ENCODE results near the gene NID1. TPM values are rescaled to one million over a fixed set of nuclear protein-coding genes. Genes with fewer than 3 reads are reported as not detected.

Gene NID1
- total RNA-seq, 1 experiment from 2014 or later, result 8.6 TPM

DNA sequence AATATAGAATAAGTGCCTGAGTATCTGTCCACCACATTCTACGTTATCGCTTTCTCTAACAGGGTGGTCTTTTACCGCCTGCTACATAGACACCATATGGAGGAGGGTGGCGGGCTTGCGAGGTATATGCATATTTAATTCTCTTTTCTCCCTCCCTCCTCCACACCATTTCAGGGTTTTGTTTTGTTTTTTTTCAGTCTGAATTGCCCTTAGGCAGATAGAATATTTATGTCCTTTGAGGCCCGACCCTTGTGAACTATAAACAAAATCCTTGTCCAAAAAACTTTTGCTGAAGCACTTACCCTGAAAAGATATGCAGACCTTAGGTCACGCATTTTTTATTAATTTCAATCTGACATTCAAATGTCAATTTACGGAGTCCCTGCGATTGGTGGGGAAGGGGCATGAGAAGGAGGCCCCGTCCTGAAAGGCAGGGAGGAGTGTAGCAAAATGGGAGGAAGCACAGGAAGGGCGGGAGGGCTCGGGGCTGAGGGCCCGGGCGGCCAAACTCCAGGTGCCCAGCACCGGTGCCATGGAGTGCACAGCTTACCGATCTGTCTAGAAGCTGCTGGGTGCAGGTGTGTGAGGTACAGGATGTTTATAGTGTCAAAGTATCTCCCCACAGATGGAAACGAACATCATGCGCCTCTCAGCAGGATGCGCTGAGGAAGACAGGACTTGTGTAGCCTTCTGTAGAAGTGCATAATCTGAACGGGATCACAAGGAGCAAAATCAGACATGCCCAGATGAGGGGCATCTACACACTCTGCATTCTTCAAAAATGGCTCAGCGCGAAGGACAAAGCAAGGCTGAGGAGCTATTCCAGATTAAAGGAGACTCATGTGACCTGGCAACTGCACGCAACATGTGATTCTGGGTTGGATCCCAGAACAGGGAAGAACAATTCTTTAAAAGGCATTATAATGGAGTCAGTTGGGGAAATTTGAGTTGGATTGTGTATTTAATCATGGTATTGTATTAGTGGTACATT, 129.4 kb downstream of the NID1 start:
- Mint-ChIP-seq H3K4me1 (ENCODE audit: low read depth, unreplicated experiment) (peaks cover 33% of the 10 kb centered on the region), H3K9me3 (ENCODE audit: low read depth, unreplicated experiment) (no peaks in the 10 kb centered on the region), H3K27me3 (ENCODE audit: unreplicated experiment) (no peaks in the 10 kb centered on the region), H3K36me3 (ENCODE audit: insufficient read depth, unreplicated experiment) (no peaks in the 10 kb centered on the region), H3K4me3 (ENCODE audit: low read depth, unreplicated experiment) (no peak overlapping the region), H3K27ac (ENCODE audit: unreplicated experiment) (no peak overlapping the region)
- DNase-seq, result no peak
- no TSS peak for BruUV-seq (replicated peaks)
- intact Hi-C loops (cut with micrococcal nuclease; ENCODE audit: unreplicated experiment), result no loop called here
- TF ChIP-seq, protein P1, sequence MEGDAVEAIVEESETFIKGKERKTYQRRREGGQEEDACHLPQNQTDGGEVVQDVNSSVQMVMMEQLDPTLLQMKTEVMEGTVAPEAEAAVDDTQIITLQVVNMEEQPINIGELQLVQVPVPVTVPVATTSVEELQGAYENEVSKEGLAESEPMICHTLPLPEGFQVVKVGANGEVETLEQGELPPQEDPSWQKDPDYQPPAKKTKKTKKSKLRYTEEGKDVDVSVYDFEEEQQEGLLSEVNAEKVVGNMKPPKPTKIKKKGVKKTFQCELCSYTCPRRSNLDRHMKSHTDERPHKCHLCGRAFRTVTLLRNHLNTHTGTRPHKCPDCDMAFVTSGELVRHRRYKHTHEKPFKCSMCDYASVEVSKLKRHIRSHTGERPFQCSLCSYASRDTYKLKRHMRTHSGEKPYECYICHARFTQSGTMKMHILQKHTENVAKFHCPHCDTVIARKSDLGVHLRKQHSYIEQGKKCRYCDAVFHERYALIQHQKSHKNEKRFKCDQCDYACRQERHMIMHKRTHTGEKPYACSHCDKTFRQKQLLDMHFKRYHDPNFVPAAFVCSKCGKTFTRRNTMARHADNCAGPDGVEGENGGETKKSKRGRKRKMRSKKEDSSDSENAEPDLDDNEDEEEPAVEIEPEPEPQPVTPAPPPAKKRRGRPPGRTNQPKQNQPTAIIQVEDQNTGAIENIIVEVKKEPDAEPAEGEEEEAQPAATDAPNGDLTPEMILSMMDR (IDR thresholded peaks at IDR 0.05; ENCODE audit: unreplicated experiment), result no peak
- CTCF ChIA-PET, result interaction anchor here (0.7 to 1.1 kb wide), 2 partner anchors 33 to 1514 kb away, joined by 3 read pairs; no protein-coding TSS in a partner anchor

DNA sequence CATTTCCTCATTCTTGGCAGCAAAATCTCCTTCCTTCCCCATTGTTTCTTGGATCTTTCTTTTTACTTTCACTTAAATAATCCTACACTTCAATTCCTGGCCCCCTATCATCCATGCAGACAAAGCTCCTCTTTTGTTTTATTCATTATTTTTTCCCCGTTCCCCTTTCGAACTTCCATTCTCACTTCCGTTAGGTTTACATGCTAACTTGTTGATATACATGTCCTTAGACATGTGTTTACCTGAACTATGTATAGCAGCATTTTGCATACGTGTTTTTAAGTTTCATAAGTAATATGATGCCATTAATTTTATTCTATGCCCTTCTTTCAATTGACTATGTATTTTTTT, 131.1 kb downstream of the NID1 start:
- Mint-ChIP-seq H3K4me3 (ENCODE audit: low read depth, unreplicated experiment) (no peak overlapping the region), H3K4me1 (ENCODE audit: low read depth, unreplicated experiment) (peaks cover 25% of the 10 kb centered on the region), H3K27ac (ENCODE audit: unreplicated experiment) (no peak overlapping the region), H3K27me3 (ENCODE audit: unreplicated experiment) (no peaks in the 10 kb centered on the region), H3K9me3 (ENCODE audit: low read depth, unreplicated experiment) (no peaks in the 10 kb centered on the region), H3K36me3 (ENCODE audit: insufficient read depth, unreplicated experiment) (no peaks in the 10 kb centered on the region)
- TF ChIP-seq, protein P1 (IDR thresholded peaks at IDR 0.05; ENCODE audit: unreplicated experiment), result no peak
- intact Hi-C loops (cut with micrococcal nuclease; ENCODE audit: unreplicated experiment), result no loop called here
- no TSS peak for BruUV-seq (replicated peaks)
- no peak for DNase-seq
- CTCF ChIA-PET, result interaction anchor here (1.0 kb wide), 1 partner anchor 16 kb away, joined by 8 read pairs; no protein-coding TSS in a partner anchor

DNA sequence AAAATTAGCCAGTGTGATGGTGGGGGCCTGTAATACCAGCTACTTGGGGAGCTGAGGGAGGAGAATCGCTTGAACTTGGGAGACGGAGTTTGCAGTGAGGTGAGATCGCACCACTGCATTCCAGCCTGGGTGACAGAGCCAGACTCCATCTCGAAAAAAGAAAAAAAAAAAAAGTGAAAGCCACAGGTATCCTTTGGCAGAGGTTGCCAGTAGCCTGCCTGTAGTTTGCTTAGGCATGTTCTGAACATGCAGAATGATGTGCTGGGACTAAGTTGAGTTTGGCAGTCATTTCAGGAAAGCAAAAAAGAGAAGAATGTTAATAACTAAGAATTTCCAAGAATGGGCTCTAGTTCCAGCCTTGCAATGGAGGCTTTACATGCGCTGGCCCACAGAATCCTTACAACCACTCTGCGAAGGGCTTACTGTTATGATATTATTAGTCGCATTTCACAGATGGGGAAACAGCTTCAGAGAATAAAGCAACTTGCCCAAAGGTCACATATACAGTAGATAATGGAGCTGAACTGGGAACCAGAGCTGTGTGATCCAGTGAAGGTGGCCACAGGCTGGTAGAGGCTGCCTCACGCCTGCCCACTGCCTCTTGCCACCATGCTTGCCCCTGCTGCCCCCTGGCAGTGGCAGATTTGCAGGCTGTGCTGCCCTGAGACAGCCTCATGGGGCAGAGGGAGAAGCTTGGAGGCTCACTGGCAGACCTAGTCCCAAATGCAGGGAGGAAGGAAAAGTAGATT, 131.7 kb downstream of the NID1 start:
- Mint-ChIP-seq H3K36me3 (ENCODE audit: insufficient read depth, unreplicated experiment) (no peaks in the 10 kb centered on the region), H3K4me1 (ENCODE audit: low read depth, unreplicated experiment) (peaks cover 25% of the 10 kb centered on the region), H3K4me3 (ENCODE audit: low read depth, unreplicated experiment) (no peak overlapping the region), H3K9me3 (ENCODE audit: low read depth, unreplicated experiment) (no peaks in the 10 kb centered on the region), H3K27me3 (ENCODE audit: unreplicated experiment) (no peaks in the 10 kb centered on the region), H3K27ac (ENCODE audit: unreplicated experiment) (no peak overlapping the region)
- CTCF ChIA-PET, result interaction anchor here (1.0 kb wide), 1 partner anchor 16 kb away, joined by 8 read pairs; no protein-coding TSS in a partner anchor
- intact Hi-C loops (cut with micrococcal nuclease; ENCODE audit: unreplicated experiment), result no loop called here
- no TSS peak for BruUV-seq (replicated peaks)
- TF ChIP-seq, protein P1 (IDR thresholded peaks at IDR 0.05; ENCODE audit: unreplicated experiment), result peak; percentile 21
- peak; percentile 20 for DNase-seq

DNA sequence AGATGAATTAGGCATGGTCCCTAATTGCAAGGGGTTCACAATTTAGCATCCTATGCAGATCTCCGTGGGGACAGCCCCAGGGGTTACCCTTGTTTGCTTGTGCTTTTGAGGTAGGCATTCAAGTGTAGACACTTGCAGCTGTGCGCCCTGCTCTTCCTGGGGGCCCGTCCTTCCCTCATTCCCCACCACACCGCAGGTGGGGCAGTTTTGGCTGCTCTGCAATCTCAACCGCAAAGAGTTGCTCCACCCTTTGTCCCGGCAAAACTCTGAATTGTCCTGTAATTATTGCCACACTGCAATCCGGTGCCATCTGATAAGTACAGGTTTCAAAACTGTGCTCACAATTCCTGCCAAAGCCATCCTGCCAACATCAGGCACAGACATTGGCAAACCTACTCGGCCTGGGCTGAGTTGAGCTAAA, 132.8 kb downstream of the NID1 start:
- TF ChIP-seq, protein P1 (IDR thresholded peaks at IDR 0.05; ENCODE audit: unreplicated experiment), result no peak
- Mint-ChIP-seq H3K27ac (ENCODE audit: unreplicated experiment) (peak overlapping the region; percentile 2), H3K9me3 (ENCODE audit: low read depth, unreplicated experiment) (no peaks in the 10 kb centered on the region), H3K36me3 (ENCODE audit: insufficient read depth, unreplicated experiment) (no peaks in the 10 kb centered on the region), H3K4me3 (ENCODE audit: low read depth, unreplicated experiment) (no peak overlapping the region), H3K27me3 (ENCODE audit: unreplicated experiment) (no peaks in the 10 kb centered on the region), H3K4me1 (ENCODE audit: low read depth, unreplicated experiment) (peaks cover 25% of the 10 kb centered on the region)
- peak; percentile 11 for DNase-seq
- CTCF ChIA-PET, result no interaction called here
- no TSS peak for BruUV-seq (replicated peaks)
- intact Hi-C loops (cut with micrococcal nuclease; ENCODE audit: unreplicated experiment), result no loop called here

Data from Calu3 (cell line).